GM12878 (cell line): ENCODE results near the gene KIF21B. TPM values are rescaled to one million over a fixed set of nuclear protein-coding genes. Genes with fewer than 3 reads are reported as not detected.

Experiments used
- ATAC-seq: fragments of 200-7000 bp; cut with Tn5 transposase; 3 replicates; pipeline ENCODE4 v1.9.1; 2020; ENCODE audit warnings: mild to moderate bottlenecking, moderate library complexity
- BruUV-seq: library from RNA; stranded (reverse); fragments of 400-500 nt; replicated peaks from 2 replicates; lab custom pipeline; 2021; lab: Mats Ljungman, UMichigan
- CTCF ChIA-PET: fragments of 300-600 bp; sonication (Branson Sonifier 250); formaldehyde crosslinking; extraction: SDS; loops from one replicate; lab custom pipeline; 2021; ENCODE audit warnings: inconsistent platforms; lab: Yijun Ruan, JAX
- POLR2A ChIA-PET: fragments of 350-600 bp; formaldehyde crosslinking; extraction: SDS; loops from one replicate; lab custom pipeline; 2021; ENCODE audit warnings: inconsistent platforms; lab: Charles Lee
- RAD21 ChIA-PET: fragments of 300-600 bp; sonication (Branson Sonifier 250); formaldehyde crosslinking; loops from one replicate; lab custom pipeline; 2023; ENCODE audit warnings: antibody characterized with exemption; ENCODE audit not compliant: unreplicated experiment; lab: Charles Lee
- SMC1A ChIA-PET: fragments of 300-600 bp; sonication (Branson Sonifier 250); formaldehyde crosslinking; loops from one replicate; lab custom pipeline; 2023; ENCODE audit not compliant: unreplicated experiment, uncharacterized antibody; lab: Charles Lee
- DNase-seq: peaks from one replicate; pipeline ENCODE4 v3.0.0-alpha.2; 2011; ENCODE audit warnings: low read depth, low spot score
- FAIRE-seq: peaks from 3 replicates; lab custom pipeline; 2011; peaks lifted over from hg19 to GRCh38; lab: Jason Lieb, UNC
- H2AFZ ChIP-seq: 2 replicates; pipeline ENCODE4 v1.6.0; 2011; ENCODE audit warnings: low read depth, low read length, control low read depth; ENCODE audit not compliant: control insufficient read depth
- H3K27ac ChIP-seq: 2 replicates; pipeline ENCODE4 v1.5.1; 2011; ENCODE audit warnings: control low read depth; ENCODE audit not compliant: control insufficient read depth, insufficient read depth
- H3K27me3 ChIP-seq, 2 experiments: replicated peaks in 1 of 2; 2 replicates each; pipeline versions ENCODE4 v1.6.0 to v1.6.1; 2011; ENCODE audit warnings: low read length in 1 of 2; ENCODE audit not compliant: control insufficient read depth in 2 of 2, insufficient read depth in 2 of 2
- H3K36me3 ChIP-seq, 2 experiments: 2 replicates each; pipeline ENCODE4 v1.5.1; 2011; ENCODE audit warnings: low read length in 1 of 2; ENCODE audit not compliant: control insufficient read depth in 2 of 2, insufficient read depth in 2 of 2
- H3K4me1 ChIP-seq: 2 replicates; pipeline ENCODE4 v1.6.1; 2011; ENCODE audit warnings: mild to moderate bottlenecking, low read length, moderate library complexity, mixed read lengths; ENCODE audit not compliant: control insufficient read depth, insufficient read depth
- H3K4me2 ChIP-seq: 2 replicates; pipeline ENCODE4 v1.6.0; 2011; ENCODE audit warnings: control low read depth; ENCODE audit not compliant: control insufficient read depth, insufficient read depth
- H3K4me3 ChIP-seq: fragments of 200-600 bp; sonication (generic); 2 replicates; pipeline ENCODE4 v1.5.1; 2016
- H3K79me2 ChIP-seq: 2 replicates; pipeline ENCODE4 v1.6.0; 2011; ENCODE audit warnings: low read length; ENCODE audit not compliant: control insufficient read depth, insufficient read depth
- H3K9ac ChIP-seq: 2 replicates; pipeline ENCODE4 v1.8.0; 2011; ENCODE audit warnings: low read length, control low read depth, mixed read lengths; ENCODE audit not compliant: control insufficient read depth, insufficient read depth
- H3K9me3 ChIP-seq: replicated peaks from 3 replicates; pipeline ENCODE4 v1.5.1; 2011; ENCODE audit warnings: mild to moderate bottlenecking, low read length; ENCODE audit not compliant: control insufficient read depth, insufficient read depth
- H4K20me1 ChIP-seq: 2 replicates; pipeline ENCODE4 v1.6.0; 2011; ENCODE audit not compliant: control insufficient read depth, insufficient read depth
- BHLHE40 ChIP-seq, 2 experiments: fragments of 450-650 bp in 1 of 2; IDR thresholded peaks; 2 replicates each; pipeline ENCODE4 v1.6.1; 2011 to 2017; ENCODE audit warnings: low read depth in 2 of 2, borderline replicate concordance in 1 of 2, improper control_type of control experiment in 1 of 2, low read length in 1 of 2, mild to moderate bottlenecking in 1 of 2
- HDAC2 ChIP-seq: fragments of 200-600 bp; sonication (generic); IDR thresholded peaks from 2 replicates; pipeline ENCODE4 v1.6.1; 2017
- JUNB ChIP-seq: IDR thresholded peaks from 2 replicates; pipeline ENCODE4 v1.6.1; 2016; ENCODE audit warnings: antibody characterized with exemption, mild to moderate bottlenecking
- MYC ChIP-seq: IDR thresholded peaks from 2 replicates; pipeline ENCODE4 v1.6.1; 2011; ENCODE audit warnings: mild to moderate bottlenecking, low read length, moderate library complexity, inconsistent platforms; ENCODE audit not compliant: insufficient read depth, insufficient replicate concordance, insufficient read length, severe bottlenecking
- POLR2AphosphoS2 ChIP-seq: IDR thresholded peaks from 2 replicates; pipeline ENCODE4 v1.6.1; 2011; ENCODE audit warnings: low read depth, mild to moderate bottlenecking, low read length, improper control_type of control experiment, moderate library complexity
- RB1 ChIP-seq: fragments of 450-650 bp; formaldehyde crosslinking; IDR thresholded peaks from 2 replicates; pipeline ENCODE4 v1.6.1; 2017; ENCODE audit warnings: mild to moderate bottlenecking, borderline replicate concordance
- SRF ChIP-seq, 2 experiments: IDR thresholded peaks; 2 replicates each; pipeline ENCODE4 v1.6.1; 2011; ENCODE audit warnings: low read depth in 2 of 2, low read length in 2 of 2, mild to moderate bottlenecking in 1 of 2, moderate library complexity in 1 of 2
- ZNF207 ChIP-seq: fragments of 450-650 bp; IDR thresholded peaks from 2 replicates; pipeline ENCODE4 v1.6.1; 2014; ENCODE audit warnings: antibody characterized with exemption, mild to moderate bottlenecking, borderline replicate concordance
- ZSCAN29 ChIP-seq: fragments of 450-650 bp; IDR thresholded peaks from 2 replicates; pipeline ENCODE4 v1.6.1; 2017; ENCODE audit warnings: mild to moderate bottlenecking, moderate library complexity
- WGBS: methylation state at CpG from one replicate; pipeline ENCODE4 v1.1.6; 2016; ENCODE audit warnings: low lambda C conversion rate; ENCODE audit not compliant: insufficient replicate concordance, insufficient coverage; ENCODE audit errors: missing lambda C conversion rate; 5-methylcytosine and 5-hydroxymethylcytosine counted together
- in situ Hi-C: fragments of 300-500 bp; cut with MboI; formaldehyde crosslinking; loops from 9 replicates; pipeline ENCODE4 v1.14.3; 2018; ENCODE audit warnings: mixed read lengths
- intact Hi-C: fragments of 100-400 bp; cut with micrococcal nuclease; formaldehyde crosslinking; loops from one replicate; pipeline ENCODE4 v1.14.2; 2022; ENCODE audit not compliant: unreplicated experiment
- polyA plus RNA-seq, 11 experiments: library from polyadenylated mRNA; depleted of rRNA in 4 of 11; unstranded in 6 of 11; stranded (reverse) in 5 of 11; fragments of >200 nt; fragmentation: Nextera tagmentation in 4 of 11; fragmentation: Illumina TruSeq in 1 of 11; extraction: Ambion mirVana in 4 of 11; extraction: Trizol in 1 of 11; gene quantifications; 1 replicate in 1 of 11; 2 replicates in 10 of 11; pipeline versions ENCODE4 v1.2.1 to v1.2.3, GENCODE V29; 2011 to 2016; ENCODE audit warnings: inconsistent platforms in 2 of 11, missing spikeins in 2 of 11, low read depth in 1 of 11
- total RNA-seq, 4 experiments: library from RNA; depleted of rRNA in 3 of 4; stranded (reverse); fragments of >200 nt in 3 of 4; fragmentation: Illumina TruSeq in 1 of 4; extraction: Trizol in 1 of 4; gene quantifications; 2 replicates each; pipeline versions ENCODE4 v1.2.1 to v1.2.3, GENCODE V29; 2013 to 2021
- TF ChIP-seq, protein P1 (sequence below): IDR thresholded peaks from 2 replicates; pipeline ENCODE4 v1.6.1; 2012; ENCODE audit warnings: improper control_type of control experiment, low read depth, low read length; ENCODE audit not compliant: insufficient replicate concordance
- TF ChIP-seq, protein P2 (sequence below): fragments of 450-650 bp; IDR thresholded peaks from 2 replicates; pipeline ENCODE4 v1.6.1; 2016; ENCODE audit warnings: mild to moderate bottlenecking, moderate library complexity, borderline replicate concordance
- TF ChIP-seq, protein P3 (sequence below): IDR thresholded peaks from 2 replicates; pipeline ENCODE4 v1.6.1; 2011; ENCODE audit warnings: mild to moderate bottlenecking, low read depth, low read length, moderate library complexity; ENCODE audit not compliant: insufficient replicate concordance

The KIF21B gene
- total and polyA plus RNA-seq, 10 of the 15 experiments (the other 5 are each of a cell fraction or from before 2014, with no cell fraction given) = 2.3 to 47.7 (median 12.6) TPM

DNA sequence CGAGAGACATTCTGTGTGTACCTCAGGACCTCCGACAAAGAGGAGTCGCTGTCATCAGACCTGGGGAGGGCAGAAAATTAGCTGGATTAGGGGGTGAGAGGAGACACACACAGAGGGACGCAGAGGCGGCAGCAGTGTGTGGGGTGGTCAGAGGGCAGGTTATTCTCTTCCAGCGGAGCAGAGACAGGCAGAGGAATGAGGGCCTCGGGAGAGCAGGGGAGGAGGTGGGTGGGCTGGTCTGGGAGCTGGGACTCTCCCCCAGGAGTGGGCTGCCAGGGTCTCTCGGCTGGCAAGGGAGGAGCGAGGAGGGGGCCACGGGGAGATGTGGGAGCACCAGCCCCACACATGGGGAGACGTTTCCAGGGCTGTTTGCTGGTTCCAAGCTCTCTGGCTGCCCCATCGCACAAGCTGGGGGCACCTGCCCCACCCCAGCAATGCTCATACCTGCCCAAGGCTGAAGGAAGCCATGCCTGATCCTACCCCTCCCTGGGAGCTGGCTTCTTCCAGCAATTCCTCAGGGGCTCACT lies 40.4 kb downstream of the KIF21B start:
- H4K20me1 ChIP-seq = no peaks in the 10 kb centered on the region
- ChIA-PET POLR2A (no interaction called here), SMC1A (no interaction called here), CTCF (interaction anchor here (1.3 to 2.0 kb wide), 2 partner anchors 11 to 361 kb away, joined by 5 to 7 read pairs; no protein-coding TSS in a partner anchor), RAD21 (interaction anchor here (0.8 to 1.0 kb wide), 2 partner anchors 58 to 64 kb away, joined by 3 read pairs; no protein-coding TSS in a partner anchor)
- H3K4me2 ChIP-seq = no peak overlapping the region
- H3K27ac ChIP-seq = no peak overlapping the region
- DNase-seq (no peak), FAIRE-seq (no peak), ATAC-seq (no peak)
- H3K4me1 ChIP-seq = no peaks in the 10 kb centered on the region
- H2AFZ ChIP-seq = no peak overlapping the region
- BruUV-seq = no TSS peak
- H3K9ac ChIP-seq = no peak overlapping the region
- intact Hi-C loops = no loop called here
- in situ Hi-C loops = no loop called here
- no peaks in the 10 kb centered on the region; the same call in 2 of the 3 replicates for H3K9me3 ChIP-seq
- WGBS = 82% methylated on average over 11 of the region's 12 CpGs
- H3K36me3 ChIP-seq = peaks cover 4 to 22% of the 10 kb centered on the region in 2 experiments; a peak in 3 of 4 replicates
- H3K27me3 ChIP-seq = no peaks in the 10 kb centered on the region
- no peak overlapping the region for H3K4me3 ChIP-seq
- no peaks in the 10 kb centered on the region for H3K79me2 ChIP-seq
- TF ChIP-seq, protein P1, sequence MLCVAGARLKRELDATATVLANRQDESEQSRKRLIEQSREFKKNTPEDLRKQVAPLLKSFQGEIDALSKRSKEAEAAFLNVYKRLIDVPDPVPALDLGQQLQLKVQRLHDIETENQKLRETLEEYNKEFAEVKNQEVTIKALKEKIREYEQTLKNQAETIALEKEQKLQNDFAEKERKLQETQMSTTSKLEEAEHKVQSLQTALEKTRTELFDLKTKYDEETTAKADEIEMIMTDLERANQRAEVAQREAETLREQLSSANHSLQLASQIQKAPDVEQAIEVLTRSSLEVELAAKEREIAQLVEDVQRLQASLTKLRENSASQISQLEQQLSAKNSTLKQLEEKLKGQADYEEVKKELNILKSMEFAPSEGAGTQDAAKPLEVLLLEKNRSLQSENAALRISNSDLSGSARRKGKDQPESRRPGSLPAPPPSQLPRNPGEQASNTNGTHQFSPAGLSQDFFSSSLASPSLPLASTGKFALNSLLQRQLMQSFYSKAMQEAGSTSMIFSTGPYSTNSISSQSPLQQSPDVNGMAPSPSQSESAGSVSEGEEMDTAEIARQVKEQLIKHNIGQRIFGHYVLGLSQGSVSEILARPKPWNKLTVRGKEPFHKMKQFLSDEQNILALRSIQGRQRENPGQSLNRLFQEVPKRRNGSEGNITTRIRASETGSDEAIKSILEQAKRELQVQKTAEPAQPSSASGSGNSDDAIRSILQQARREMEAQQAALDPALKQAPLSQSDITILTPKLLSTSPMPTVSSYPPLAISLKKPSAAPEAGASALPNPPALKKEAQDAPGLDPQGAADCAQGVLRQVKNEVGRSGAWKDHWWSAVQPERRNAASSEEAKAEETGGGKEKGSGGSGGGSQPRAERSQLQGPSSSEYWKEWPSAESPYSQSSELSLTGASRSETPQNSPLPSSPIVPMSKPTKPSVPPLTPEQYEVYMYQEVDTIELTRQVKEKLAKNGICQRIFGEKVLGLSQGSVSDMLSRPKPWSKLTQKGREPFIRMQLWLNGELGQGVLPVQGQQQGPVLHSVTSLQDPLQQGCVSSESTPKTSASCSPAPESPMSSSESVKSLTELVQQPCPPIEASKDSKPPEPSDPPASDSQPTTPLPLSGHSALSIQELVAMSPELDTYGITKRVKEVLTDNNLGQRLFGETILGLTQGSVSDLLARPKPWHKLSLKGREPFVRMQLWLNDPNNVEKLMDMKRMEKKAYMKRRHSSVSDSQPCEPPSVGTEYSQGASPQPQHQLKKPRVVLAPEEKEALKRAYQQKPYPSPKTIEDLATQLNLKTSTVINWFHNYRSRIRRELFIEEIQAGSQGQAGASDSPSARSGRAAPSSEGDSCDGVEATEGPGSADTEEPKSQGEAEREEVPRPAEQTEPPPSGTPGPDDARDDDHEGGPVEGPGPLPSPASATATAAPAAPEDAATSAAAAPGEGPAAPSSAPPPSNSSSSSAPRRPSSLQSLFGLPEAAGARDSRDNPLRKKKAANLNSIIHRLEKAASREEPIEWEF = no peak
- TF ChIP-seq, protein P2, sequence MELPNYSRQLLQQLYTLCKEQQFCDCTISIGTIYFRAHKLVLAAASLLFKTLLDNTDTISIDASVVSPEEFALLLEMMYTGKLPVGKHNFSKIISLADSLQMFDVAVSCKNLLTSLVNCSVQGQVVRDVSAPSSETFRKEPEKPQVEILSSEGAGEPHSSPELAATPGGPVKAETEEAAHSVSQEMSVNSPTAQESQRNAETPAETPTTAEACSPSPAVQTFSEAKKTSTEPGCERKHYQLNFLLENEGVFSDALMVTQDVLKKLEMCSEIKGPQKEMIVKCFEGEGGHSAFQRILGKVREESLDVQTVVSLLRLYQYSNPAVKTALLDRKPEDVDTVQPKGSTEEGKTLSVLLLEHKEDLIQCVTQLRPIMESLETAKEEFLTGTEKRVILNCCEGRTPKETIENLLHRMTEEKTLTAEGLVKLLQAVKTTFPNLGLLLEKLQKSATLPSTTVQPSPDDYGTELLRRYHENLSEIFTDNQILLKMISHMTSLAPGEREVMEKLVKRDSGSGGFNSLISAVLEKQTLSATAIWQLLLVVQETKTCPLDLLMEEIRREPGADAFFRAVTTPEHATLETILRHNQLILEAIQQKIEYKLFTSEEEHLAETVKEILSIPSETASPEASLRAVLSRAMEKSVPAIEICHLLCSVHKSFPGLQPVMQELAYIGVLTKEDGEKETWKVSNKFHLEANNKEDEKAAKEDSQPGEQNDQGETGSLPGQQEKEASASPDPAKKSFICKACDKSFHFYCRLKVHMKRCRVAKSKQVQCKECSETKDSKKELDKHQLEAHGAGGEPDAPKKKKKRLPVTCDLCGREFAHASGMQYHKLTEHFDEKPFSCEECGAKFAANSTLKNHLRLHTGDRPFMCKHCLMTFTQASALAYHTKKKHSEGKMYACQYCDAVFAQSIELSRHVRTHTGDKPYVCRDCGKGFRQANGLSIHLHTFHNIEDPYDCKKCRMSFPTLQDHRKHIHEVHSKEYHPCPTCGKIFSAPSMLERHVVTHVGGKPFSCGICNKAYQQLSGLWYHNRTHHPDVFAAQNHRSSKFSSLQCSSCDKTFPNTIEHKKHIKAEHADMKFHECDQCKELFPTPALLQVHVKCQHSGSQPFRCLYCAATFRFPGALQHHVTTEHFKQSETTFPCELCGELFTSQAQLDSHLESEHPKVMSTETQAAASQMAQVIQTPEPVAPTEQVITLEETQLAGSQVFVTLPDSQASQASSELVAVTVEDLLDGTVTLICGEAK = no peak
- no peak for TF ChIP-seq RB1
- TF ChIP-seq, protein P3, sequence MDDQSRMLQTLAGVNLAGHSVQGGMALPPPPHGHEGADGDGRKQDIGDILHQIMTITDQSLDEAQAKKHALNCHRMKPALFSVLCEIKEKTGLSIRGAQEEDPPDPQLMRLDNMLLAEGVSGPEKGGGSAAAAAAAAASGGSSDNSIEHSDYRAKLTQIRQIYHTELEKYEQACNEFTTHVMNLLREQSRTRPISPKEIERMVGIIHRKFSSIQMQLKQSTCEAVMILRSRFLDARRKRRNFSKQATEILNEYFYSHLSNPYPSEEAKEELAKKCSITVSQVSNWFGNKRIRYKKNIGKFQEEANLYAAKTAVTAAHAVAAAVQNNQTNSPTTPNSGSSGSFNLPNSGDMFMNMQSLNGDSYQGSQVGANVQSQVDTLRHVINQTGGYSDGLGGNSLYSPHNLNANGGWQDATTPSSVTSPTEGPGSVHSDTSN = no peak
- TF ChIP-seq BHLHE40 (IDR thresholded peaks at IDR 0.05; ENCODE audit: borderline replicate concordance in 1 of 2, low read depth in 2 of 2, low read length in 1 of 2) = no peak
- TF ChIP-seq SRF (IDR thresholded peaks at IDR 0.05; ENCODE audit: low read depth in 2 of 2, low read length in 2 of 2) = no peak
- no peak for TF ChIP-seq JUNB
- TF ChIP-seq ZNF207 = no peak
- no peak for TF ChIP-seq HDAC2
- TF ChIP-seq ZSCAN29 = no peak
- TF ChIP-seq POLR2AphosphoS2 = no peak
- TF ChIP-seq MYC = no peak
